Keratinocyte (primary cell): ENCODE measurements around the gene TDRD10.

Experiments
- EZH2 ChIP-seq: IDR thresholded peaks from one replicate; pipeline ENCODE4 v1.6.1; 2012; ENCODE audit warnings: inconsistent platforms, mild to moderate bottlenecking, low read length, moderate library complexity
- TF ChIP-seq, protein P1 (sequence below), 3 experiments: IDR thresholded peaks in 1 of 3; conservative IDR thresholded peaks in 1 of 3; optimal IDR thresholded peaks in 1 of 3; 2 replicates in 2 of 3; 3 replicates in 1 of 3; pipeline versions ENCODE3 to v1.5.1; 2011; ENCODE audit warnings: low read length in 3 of 3, mild to moderate bottlenecking in 3 of 3, moderate library complexity in 2 of 3, control low read depth in 1 of 3, inconsistent platforms in 1 of 3; ENCODE audit not compliant: insufficient read depth in 2 of 3; ENCODE audit errors: extremely low read depth in 1 of 3

DNA sequence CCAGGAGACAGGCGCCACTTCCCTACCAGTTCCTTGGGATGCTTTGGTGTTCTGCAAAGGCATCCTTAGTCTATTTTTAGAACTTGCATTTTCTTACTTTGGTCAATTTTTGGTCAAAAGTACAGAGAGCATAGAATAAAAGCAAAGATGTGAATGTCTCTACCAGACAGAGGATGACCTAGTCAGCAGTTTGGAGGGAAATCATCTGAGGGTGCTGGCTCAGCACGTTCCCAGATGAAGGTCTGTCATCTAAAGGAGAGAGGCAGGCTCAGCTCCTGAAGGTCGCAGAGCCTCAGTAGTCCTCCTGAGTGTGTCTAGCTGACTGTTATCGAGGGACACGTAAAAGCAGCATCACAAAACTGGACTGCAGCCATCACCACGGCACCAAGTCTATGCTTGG is 80.9 kb downstream of the TDRD10 start:
- TF ChIP-seq, protein P1, sequence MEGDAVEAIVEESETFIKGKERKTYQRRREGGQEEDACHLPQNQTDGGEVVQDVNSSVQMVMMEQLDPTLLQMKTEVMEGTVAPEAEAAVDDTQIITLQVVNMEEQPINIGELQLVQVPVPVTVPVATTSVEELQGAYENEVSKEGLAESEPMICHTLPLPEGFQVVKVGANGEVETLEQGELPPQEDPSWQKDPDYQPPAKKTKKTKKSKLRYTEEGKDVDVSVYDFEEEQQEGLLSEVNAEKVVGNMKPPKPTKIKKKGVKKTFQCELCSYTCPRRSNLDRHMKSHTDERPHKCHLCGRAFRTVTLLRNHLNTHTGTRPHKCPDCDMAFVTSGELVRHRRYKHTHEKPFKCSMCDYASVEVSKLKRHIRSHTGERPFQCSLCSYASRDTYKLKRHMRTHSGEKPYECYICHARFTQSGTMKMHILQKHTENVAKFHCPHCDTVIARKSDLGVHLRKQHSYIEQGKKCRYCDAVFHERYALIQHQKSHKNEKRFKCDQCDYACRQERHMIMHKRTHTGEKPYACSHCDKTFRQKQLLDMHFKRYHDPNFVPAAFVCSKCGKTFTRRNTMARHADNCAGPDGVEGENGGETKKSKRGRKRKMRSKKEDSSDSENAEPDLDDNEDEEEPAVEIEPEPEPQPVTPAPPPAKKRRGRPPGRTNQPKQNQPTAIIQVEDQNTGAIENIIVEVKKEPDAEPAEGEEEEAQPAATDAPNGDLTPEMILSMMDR (optimal IDR thresholded peaks at IDR 0.05 in 1 of 3, IDR thresholded peaks at IDR 0.05 in 1 of 3, conservative IDR thresholded peaks at IDR 0.05 in 1 of 3; ENCODE audit: extremely low read depth in 1 of 3, insufficient read depth in 2 of 3, low read length in 3 of 3): no peak
- TF ChIP-seq EZH2: no peak
